AG10803 (cell line): ENCODE data around the gene CTU2.

Source experiments
- DNase-seq: peaks from one replicate; pipeline ENCODE4 v3.0.0; 2010; ENCODE audit warnings: low read depth
- H3K4me3 ChIP-seq: 2 replicates; pipeline ENCODE4 v1.5.1; 2011; ENCODE audit warnings: mild to moderate bottlenecking, low read length, control low read depth
- CTCF ChIP-seq: conservative IDR thresholded peaks from 2 replicates; pipeline ENCODE4 v1.5.1; 2011; ENCODE audit warnings: mild to moderate bottlenecking, low read length, control low read depth, inconsistent platforms

CTU2 gene

GRCh38 chr16:88724855-88725555, 18.7 kb downstream of the CTU2 start:
- H3K4me3 ChIP-seq, result no peak overlapping the region
- no peak for TF ChIP-seq CTCF
- DNase-seq, result no peak

- DNase-seq, result no peak
- no peak overlapping the region for H3K4me3 ChIP-seq
- no peak for TF ChIP-seq CTCF
Measured at GRCh38 chr16:88725609-88726407, 19.5 kb downstream of the CTU2 start.

- no peak for DNase-seq
- no peak for TF ChIP-seq CTCF
- no peak overlapping the region for H3K4me3 ChIP-seq
Measured at GRCh38 chr16:88726408-88726749, 20.1 kb downstream of the CTU2 start.

DNA sequence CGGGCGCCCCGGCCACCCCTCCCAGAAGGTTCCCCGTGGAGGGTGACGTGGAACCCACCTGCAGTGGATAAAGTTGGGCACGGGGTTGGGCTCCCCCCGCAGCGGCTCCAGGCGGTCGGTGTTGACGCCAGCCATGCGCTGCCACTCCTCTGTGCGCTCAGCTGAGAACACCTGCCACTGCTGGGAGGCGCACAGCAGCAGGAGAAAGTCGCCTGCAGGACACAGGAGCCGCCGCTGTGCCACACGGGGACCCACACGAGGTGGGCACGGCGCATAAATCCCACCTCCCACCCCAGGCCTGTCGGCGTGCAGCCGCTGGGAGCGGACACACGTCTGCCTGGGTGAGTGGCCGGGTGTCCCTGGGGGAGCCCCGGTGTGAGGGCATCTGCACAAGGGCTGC, 20.7 kb downstream of the CTU2 start:
- H3K4me3 ChIP-seq, result no peak overlapping the region
- no peak for TF ChIP-seq CTCF
- DNase-seq, result no peak

- no peak overlapping the region for H3K4me3 ChIP-seq
- TF ChIP-seq CTCF, result no peak
- no peak for DNase-seq
Measured at GRCh38 chr16:88727871-88728270, 21.6 kb downstream of the CTU2 start.

DNA sequence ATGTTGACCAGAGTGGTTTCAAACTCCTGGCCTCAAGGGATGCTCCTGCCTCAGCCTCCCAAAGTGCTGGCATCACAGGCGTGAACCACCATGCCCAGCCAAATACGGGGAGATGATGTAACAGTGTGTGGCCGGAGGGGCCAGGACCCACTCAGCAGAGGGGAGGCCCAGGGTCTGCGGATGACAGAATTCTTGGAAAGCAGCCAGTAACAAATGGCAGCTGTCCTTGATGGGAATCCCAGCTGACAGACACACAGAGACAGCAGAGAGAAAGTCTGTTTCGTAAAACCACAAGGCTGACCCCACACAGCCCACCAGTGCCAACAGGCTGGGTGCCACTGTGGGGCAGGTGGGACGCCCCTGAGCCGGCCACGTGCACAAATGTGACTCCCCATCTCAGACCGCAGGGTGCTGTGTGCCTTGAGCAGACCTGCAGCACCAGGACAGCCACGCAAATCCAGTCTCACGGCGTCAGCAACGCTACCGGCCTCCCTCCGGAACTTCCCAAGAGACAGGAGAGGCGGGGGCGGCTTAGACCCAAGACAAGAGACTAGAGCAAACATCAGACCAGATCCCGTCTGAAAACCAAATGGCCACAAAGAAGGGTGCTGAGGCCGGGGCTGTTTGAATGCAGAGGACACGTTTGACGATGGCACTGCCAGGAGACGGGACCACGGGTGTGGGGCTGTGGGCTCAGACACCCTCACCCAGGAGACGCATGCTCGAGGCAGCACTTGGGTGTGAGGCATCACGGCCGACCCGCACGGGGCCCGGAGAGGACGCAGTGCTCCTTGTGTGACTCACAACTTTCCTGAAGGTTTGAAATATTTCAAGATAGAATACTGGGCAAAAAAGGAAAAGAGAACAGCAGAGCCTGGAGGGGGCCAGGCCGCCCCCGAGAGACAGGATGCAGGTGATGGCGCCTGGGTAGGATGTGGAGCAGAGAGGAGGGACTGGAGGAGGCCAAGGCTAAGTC, 24.6 kb downstream of the CTU2 start:
- no peak overlapping the region for H3K4me3 ChIP-seq
- no peak for TF ChIP-seq CTCF
- DNase-seq, result no peak
